ENCODE measurements around the gene PRXL2B. TPM values are rescaled to one million over a fixed set of nuclear protein-coding genes. Genes with fewer than 3 reads are reported as not detected.

PRXL2B gene
- total and polyA plus RNA-seq, 12 donors = 3.7 to 12.0 (median 5.4) TPM

DNA sequence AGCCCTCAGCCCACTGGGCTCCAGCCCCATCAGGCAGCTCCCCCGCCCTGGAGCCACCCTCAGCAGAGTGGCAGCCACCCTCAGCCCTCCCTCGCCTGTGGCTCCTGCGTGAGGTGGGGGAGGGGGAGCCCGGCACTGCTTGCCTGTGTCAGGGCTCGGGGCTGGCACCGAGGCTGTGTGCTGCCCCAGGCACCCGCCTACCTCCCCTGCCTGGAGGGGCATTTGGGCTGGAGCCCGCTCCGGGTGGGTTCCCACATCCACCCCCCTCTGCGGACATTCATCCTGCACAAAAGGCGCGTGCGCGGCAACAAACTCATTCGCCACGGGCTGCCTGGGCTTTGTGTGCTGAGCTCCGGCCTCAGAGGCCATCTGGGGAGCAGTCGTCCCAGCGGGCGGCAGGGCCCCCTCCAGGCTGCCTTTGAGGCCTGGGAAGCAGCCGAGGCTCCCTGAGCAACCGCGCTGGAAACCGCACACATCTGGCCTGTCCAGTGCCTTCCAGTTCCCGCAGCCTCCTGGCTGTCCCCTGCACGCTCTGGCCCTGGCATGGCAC is 43.0 kb upstream of the PRXL2B start:
- 29 to 46% methylated on average over 26 of the region's 26 CpGs for WGBS, 2 donors

DNA sequence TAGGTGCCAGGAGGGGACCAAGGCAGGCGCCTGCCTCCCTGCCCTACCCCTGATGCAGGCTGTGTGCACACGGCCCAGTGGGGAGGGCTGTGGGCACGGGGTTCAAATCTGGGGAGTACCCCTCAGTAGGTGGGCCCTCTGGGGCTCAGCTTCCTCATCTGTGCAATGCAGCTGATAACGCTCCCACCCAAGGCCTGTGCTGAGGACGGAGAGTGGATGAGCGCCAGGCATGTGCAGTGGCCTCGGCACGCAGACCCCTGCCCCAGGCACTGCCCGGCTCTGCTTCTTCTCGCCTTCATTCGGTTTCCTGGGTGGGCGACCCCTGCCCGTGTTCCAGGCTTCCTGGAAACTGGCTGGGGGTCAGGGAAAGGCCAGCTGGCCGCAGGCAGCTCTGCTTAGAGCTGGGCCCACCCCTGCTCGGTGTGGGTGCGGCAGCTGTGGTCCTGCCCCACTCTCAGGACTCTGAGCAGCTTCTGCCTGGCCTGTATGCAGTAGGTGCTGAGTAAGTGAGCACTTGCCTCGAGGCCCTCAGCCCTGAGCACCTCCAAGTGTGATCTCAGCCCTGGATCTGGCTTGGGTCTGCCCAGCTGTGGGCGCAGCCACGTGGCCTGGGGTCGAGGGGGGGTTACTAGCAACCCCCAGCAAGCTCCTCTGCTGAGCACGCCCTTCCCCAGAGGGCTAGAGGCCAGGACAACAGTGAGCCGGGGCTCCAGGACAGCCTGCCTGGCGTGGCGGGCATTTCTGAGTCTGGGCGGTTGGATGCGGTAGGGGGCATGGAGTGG is 42.3 kb upstream of the PRXL2B start:
- Histone ChIP-seq H3K4me3 (no peak overlapping the region), H3K9me3 (no peaks in the 10 kb centered on the region), H3K36me3 (no peaks in the 10 kb centered on the region), H3K27me3 (peaks cover 0 to 30% (median 18%) of the 10 kb centered on the region in 7 donors), H3K27ac (peak overlapping the region in 9 of 10 donors; percentile 20 to 99 (median 97)), H3K4me1 (peaks cover 46 to 84% (median 69%) of the 10 kb centered on the region in 9 donors)
- 46 to 60% methylated on average over 26 of the region's 26 CpGs for WGBS, 2 donors
- intact Hi-C loops (cut with DNase I) = loop anchor here in 5 of 10 donors (2.0 to 10.0 kb wide), 5 partner anchors 13 to 349 kb away; partner anchors contain the start of genes FAAP20 (in 3 of the 5) and HES5 (in 1 of the 5)
- TF ChIP-seq, protein P1, sequence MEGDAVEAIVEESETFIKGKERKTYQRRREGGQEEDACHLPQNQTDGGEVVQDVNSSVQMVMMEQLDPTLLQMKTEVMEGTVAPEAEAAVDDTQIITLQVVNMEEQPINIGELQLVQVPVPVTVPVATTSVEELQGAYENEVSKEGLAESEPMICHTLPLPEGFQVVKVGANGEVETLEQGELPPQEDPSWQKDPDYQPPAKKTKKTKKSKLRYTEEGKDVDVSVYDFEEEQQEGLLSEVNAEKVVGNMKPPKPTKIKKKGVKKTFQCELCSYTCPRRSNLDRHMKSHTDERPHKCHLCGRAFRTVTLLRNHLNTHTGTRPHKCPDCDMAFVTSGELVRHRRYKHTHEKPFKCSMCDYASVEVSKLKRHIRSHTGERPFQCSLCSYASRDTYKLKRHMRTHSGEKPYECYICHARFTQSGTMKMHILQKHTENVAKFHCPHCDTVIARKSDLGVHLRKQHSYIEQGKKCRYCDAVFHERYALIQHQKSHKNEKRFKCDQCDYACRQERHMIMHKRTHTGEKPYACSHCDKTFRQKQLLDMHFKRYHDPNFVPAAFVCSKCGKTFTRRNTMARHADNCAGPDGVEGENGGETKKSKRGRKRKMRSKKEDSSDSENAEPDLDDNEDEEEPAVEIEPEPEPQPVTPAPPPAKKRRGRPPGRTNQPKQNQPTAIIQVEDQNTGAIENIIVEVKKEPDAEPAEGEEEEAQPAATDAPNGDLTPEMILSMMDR (IDR thresholded peaks at IDR 0.05) = no peak
- DNase-seq (no peak), ATAC-seq (no peak)

More for the DNA sequence above, 43.0 kb upstream of the PRXL2B start:
- intact Hi-C loops (cut with DNase I) = loop anchor here in 5 of 10 donors (2.0 to 10.0 kb wide), 5 partner anchors 13 to 349 kb away; partner anchors contain the start of genes FAAP20 (in 3 of the 5) and HES5 (in 1 of the 5)
- TF ChIP-seq, protein P1 (IDR thresholded peaks at IDR 0.05) = no peak
- Histone ChIP-seq H3K9me3 (no peaks in the 10 kb centered on the region), H3K36me3 (no peaks in the 10 kb centered on the region), H3K4me3 (no peak overlapping the region), H3K27ac (peak overlapping the region in 8 of 10 donors; percentile 10 to 99 (median 98)), H3K4me1 (peaks cover 42 to 79% (median 63%) of the 10 kb centered on the region in 9 donors), H3K27me3 (peaks cover 0 to 37% (median 22%) of the 10 kb centered on the region in 7 donors)
- DNase-seq = no peak
- no peak for ATAC-seq

GRCh38 chr1:2544875-2545640 is 41.5 kb upstream of the PRXL2B start:
- intact Hi-C loops (cut with DNase I) = loop anchor here in 5 of 10 donors (2.0 to 10.0 kb wide), 7 partner anchors 14 to 353 kb away; partner anchors contain the start of genes FAAP20 (in 4 of the 5) and HES5 (in 1 of the 5)
- peaks cover 0 to 22% (median 11%) of the 10 kb centered on the region in 7 donors for H3K27me3 ChIP-seq
- DNase-seq = no peak
- WGBS, 2 donors = 52 to 58% methylated on average over 19 of the region's 19 CpGs
- H3K4me3 ChIP-seq = no peak overlapping the region
- TF ChIP-seq, protein P1 (IDR thresholded peaks at IDR 0.05) = no peak
- no peak for ATAC-seq
- H3K4me1 ChIP-seq = peaks cover 46 to 90% (median 77%) of the 10 kb centered on the region in 9 donors
- H3K36me3 ChIP-seq = no peaks in the 10 kb centered on the region
- no peaks in the 10 kb centered on the region for H3K9me3 ChIP-seq
- H3K27ac ChIP-seq = peak overlapping the region in 9 of 10 donors; percentile 94 to 100 (median 98)

Data from heart right ventricle (tissue), 16 donors.